Limb (tissue), 2 donors: ENCODE measurements around the gene TNFRSF25.
A peak's percentile ranks its signal among the peaks of the same experiment; 100 is the strongest.
"Not testable (repeated sequence)": the region's sequence is repeated elsewhere in the genome, so short reads cannot be mapped to it uniquely, and the experiment has no call there.

Experiments
- DNase-seq, 2 donors: peaks; one replicate each; pipeline ENCODE4 v3.0.0-alpha.2; 2016; ENCODE audit errors: extremely low spot score in 2 of 2

TNFRSF25 gene

GRCh38 chr1:6502000-6502891 is 36.3 kb upstream of the TNFRSF25 start:
- DNase-seq, result no peak

- no peak for DNase-seq
Measured at GRCh38 chr1:6501279-6501813, 35.4 kb upstream of the TNFRSF25 start.

GRCh38 chr1:6500544-6501278 is 34.7 kb upstream of the TNFRSF25 start:
- no peak for DNase-seq

GRCh38 chr1:6499296-6499695 is 33.3 kb upstream of the TNFRSF25 start:
- DNase-seq, result no peak

GRCh38 chr1:6498576-6499111 is 32.7 kb upstream of the TNFRSF25 start:
- DNase-seq, result peak in 1 of 2 donors; percentile 33

GRCh38 chr1:6497867-6498575 is 32.0 kb upstream of the TNFRSF25 start:
- no peak for DNase-seq

- DNase-seq, result peak in 1 of 2 donors; percentile 74
Measured at GRCh38 chr1:6497215-6497866, 31.4 kb upstream of the TNFRSF25 start.

- DNase-seq, result no peak
Measured at GRCh38 chr1:6496890-6497214, 30.9 kb upstream of the TNFRSF25 start.

GRCh38 chr1:6496365-6496721 is 30.4 kb upstream of the TNFRSF25 start:
- no peak for DNase-seq

- no peak for DNase-seq
Measured at GRCh38 chr1:6495540-6496364, 29.8 kb upstream of the TNFRSF25 start.

GRCh38 chr1:6495041-6495441 is 29.1 kb upstream of the TNFRSF25 start:
- DNase-seq, result no peak

- DNase-seq, result no peak
Measured at GRCh38 chr1:6494627-6495026, 28.7 kb upstream of the TNFRSF25 start.

- not testable (repeated sequence) for DNase-seq
Measured at GRCh38 chr1:6493834-6494223, 27.9 kb upstream of the TNFRSF25 start.

- DNase-seq, result no peak
Measured at GRCh38 chr1:6491966-6492365, 26.0 kb upstream of the TNFRSF25 start.

- DNase-seq, result no peak
Measured at GRCh38 chr1:6491480-6491962, 25.5 kb upstream of the TNFRSF25 start, which contains the start of gene PLEKHG5. PLEKHG5 (minus strand) TSS chr1:6491667; CDS start chr1:6477571, 14,096 bp downstream.

GRCh38 chr1:6491081-6491449 is 25.1 kb upstream of the TNFRSF25 start:
- DNase-seq, result no peak

GRCh38 chr1:6490181-6491080 is 24.5 kb upstream of the TNFRSF25 start:
- peak in 1 of 2 donors; percentile 81 for DNase-seq

- DNase-seq, result peak; percentile 54 to 86
Measured at GRCh38 chr1:6489799-6490180, 23.8 kb upstream of the TNFRSF25 start.

GRCh38 chr1:6489383-6489765 is 23.4 kb upstream of the TNFRSF25 start:
- DNase-seq, result no peak
